Upper lobe of left lung (tissue), 4 donors: ENCODE results near the gene SEMA4C.

Experiments
- POLR2A ChIP-seq, 4 donors: fragments of 450-650 bp; IDR thresholded peaks; one replicate each; pipeline ENCODE4 v1.5.1; 2016 to 2017; ENCODE audit warnings: antibody characterized with exemption in 4 of 4, mild to moderate bottlenecking in 2 of 4
- TF ChIP-seq, protein P1 (sequence below), 6 experiments: fragments of 450-650 bp in 4 of 6; fragments of 200-600 bp in 2 of 6; sonication (generic) in 2 of 6; IDR thresholded peaks; one replicate each; pipeline ENCODE4 v1.5.1; 2016 to 2019; ENCODE audit warnings: antibody characterized with exemption in 6 of 6

DNA sequence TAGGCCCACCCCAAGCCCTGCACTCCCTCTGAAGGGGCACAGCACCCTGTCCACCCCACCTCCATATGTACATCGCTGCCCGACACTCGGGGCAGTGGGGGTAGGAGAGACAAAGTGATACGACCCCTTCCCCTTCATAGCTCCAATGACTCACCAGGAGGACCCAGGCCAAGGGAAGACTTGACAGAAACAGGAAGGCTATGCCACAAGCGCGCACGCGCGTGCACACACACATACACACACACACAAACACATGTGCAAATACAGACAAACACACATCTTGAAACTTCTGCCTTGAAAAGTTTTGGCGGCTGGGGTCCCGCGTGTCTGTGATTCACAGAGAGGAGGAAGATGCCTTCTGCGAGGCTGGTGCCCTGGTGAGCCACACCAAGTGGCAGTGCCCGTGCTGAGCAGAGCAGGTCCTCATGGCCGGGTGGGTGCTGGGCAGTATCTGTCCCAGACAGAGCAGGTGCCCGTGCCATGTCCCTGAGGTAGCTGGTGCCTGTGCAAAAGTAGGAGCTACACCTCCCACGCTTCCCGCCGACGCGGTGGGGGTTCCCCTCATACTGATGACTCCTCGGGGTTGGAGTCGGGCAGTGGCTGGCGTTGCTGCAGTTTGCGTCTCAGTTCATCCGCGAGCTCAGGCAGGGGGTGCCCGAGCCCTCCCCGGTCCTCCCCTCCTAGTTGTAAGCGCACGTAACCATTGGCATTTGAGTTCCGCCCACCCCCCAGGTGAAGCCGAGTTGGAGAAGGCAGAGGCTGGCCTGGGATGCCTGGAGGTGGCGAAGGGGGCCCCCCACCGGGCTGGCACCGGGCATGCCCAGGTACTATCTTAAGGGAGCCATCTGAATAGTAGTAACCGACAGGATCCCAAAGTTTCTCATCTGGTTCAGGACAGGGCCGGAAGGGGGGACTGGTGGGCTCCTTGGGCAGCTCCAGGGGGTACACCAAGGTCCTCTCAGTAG is 9.5 kb downstream of the SEMA4C start:
- TF ChIP-seq, protein P1, sequence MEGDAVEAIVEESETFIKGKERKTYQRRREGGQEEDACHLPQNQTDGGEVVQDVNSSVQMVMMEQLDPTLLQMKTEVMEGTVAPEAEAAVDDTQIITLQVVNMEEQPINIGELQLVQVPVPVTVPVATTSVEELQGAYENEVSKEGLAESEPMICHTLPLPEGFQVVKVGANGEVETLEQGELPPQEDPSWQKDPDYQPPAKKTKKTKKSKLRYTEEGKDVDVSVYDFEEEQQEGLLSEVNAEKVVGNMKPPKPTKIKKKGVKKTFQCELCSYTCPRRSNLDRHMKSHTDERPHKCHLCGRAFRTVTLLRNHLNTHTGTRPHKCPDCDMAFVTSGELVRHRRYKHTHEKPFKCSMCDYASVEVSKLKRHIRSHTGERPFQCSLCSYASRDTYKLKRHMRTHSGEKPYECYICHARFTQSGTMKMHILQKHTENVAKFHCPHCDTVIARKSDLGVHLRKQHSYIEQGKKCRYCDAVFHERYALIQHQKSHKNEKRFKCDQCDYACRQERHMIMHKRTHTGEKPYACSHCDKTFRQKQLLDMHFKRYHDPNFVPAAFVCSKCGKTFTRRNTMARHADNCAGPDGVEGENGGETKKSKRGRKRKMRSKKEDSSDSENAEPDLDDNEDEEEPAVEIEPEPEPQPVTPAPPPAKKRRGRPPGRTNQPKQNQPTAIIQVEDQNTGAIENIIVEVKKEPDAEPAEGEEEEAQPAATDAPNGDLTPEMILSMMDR (IDR thresholded peaks at IDR 0.05), result no peak
- no peak for TF ChIP-seq POLR2A (IDR thresholded peaks at IDR 0.05)
